OCI-LY7 (cell line): ENCODE data around the gene SEC11A. TPM values are rescaled to one million over a fixed set of nuclear protein-coding genes. Genes with fewer than 3 reads are reported as not detected.

Experiments used
- BruUV-seq: library from RNA; stranded (reverse); fragments of 400-500 nt; replicated peaks from 2 replicates; lab custom pipeline; 2021; lab: Mats Ljungman, UMichigan
- CTCF ChIA-PET: fragments of 300-600 bp; sonication (Branson Sonifier 250); formaldehyde crosslinking; loops from one replicate; lab custom pipeline; 2022; ENCODE audit warnings: antibody characterized with exemption; ENCODE audit not compliant: unreplicated experiment; lab: Charles Lee
- POLR2A ChIA-PET: fragments of 300-600 bp; sonication (Branson Sonifier 250); formaldehyde crosslinking; loops from one replicate; lab custom pipeline; 2022; ENCODE audit warnings: antibody characterized with exemption; lab: Charles Lee
- DNase-seq: peaks from one replicate; pipeline ENCODE4 v3.0.0-alpha.2; 2015; ENCODE audit warnings: low spot score
- H2AFZ ChIP-seq: fragments of 200-600 bp; sonication (generic), shearing (Covaris generic); 2 replicates; pipeline ENCODE4 v1.6.1; 2014; ENCODE audit warnings: mild to moderate bottlenecking, antibody characterized with exemption, low read length, moderate library complexity
- H3K27ac ChIP-seq: fragments of 200-600 bp; sonication (generic); 2 replicates; pipeline ENCODE4 v1.5.1; 2014; ENCODE audit warnings: mixed run types, low read depth, mild to moderate bottlenecking, moderate library complexity, low read length, inconsistent platforms; ENCODE audit not compliant: poor library complexity, severe bottlenecking
- H3K36me3 ChIP-seq: fragments of 200-600 bp; sonication (generic); 2 replicates; pipeline ENCODE4 v1.6.1; 2014; ENCODE audit warnings: mild to moderate bottlenecking, antibody characterized with exemption, low read length, moderate library complexity, mixed read lengths; ENCODE audit not compliant: insufficient read depth
- H3K4me1 ChIP-seq: fragments of 200-600 bp; sonication (generic); 2 replicates; pipeline ENCODE4 v1.5.1; 2014; ENCODE audit warnings: mild to moderate bottlenecking, low read length; ENCODE audit not compliant: insufficient read depth, poor library complexity, severe bottlenecking
- H3K4me2 ChIP-seq: fragments of 200-600 bp; sonication (generic); 2 replicates; pipeline ENCODE4 v1.6.1; 2014; ENCODE audit warnings: mild to moderate bottlenecking, low read length
- H3K4me3 ChIP-seq: fragments of 200-600 bp; sonication (generic); 2 replicates; pipeline ENCODE4 v1.5.1; 2014; ENCODE audit warnings: mild to moderate bottlenecking, low read depth, low read length; ENCODE audit not compliant: poor library complexity, severe bottlenecking
- H3K79me2 ChIP-seq: fragments of 200-600 bp; sonication (generic); 2 replicates; pipeline ENCODE4 v1.6.1; 2016; ENCODE audit warnings: low read depth, mild to moderate bottlenecking, low read length, moderate library complexity, mixed read lengths; ENCODE audit not compliant: insufficient read depth
- H3K9me2 ChIP-seq: fragments of 200-600 bp; sonication (generic); 2 replicates; pipeline ENCODE4 v1.6.1; 2016; ENCODE audit warnings: mild to moderate bottlenecking, low read length, mixed read lengths; ENCODE audit not compliant: insufficient read depth
- H3K9me3 ChIP-seq: fragments of 200-600 bp; sonication (generic); 2 replicates; pipeline ENCODE4 v1.6.1; 2014; ENCODE audit warnings: mild to moderate bottlenecking, mixed run types, low read length, mixed read lengths
- H4K20me1 ChIP-seq: fragments of 200-600 bp; sonication (generic); 2 replicates; pipeline ENCODE4 v1.6.1; 2014; ENCODE audit warnings: mild to moderate bottlenecking, antibody characterized with exemption, low read length, moderate library complexity, mixed read lengths; ENCODE audit not compliant: insufficient read depth
- EZH2phosphoT487 ChIP-seq: fragments of 200-600 bp; sonication (generic); IDR thresholded peaks from 2 replicates; pipeline ENCODE4 v1.6.1; 2018; ENCODE audit warnings: low read depth, borderline replicate concordance, mild to moderate bottlenecking, mixed run types, antibody characterized with exemption, low read length, moderate library complexity, mixed read lengths
- intact Hi-C: fragments of 100-400 bp; cut with micrococcal nuclease; formaldehyde crosslinking; loops from one replicate; pipeline ENCODE4 v1.10.0; 2022; ENCODE audit not compliant: unreplicated experiment
- total RNA-seq, 2 experiments: library from RNA; depleted of rRNA in 1 of 2; stranded (reverse); fragments of >200 nt in 1 of 2; shearing (Covaris generic) in 1 of 2; gene quantifications; 2 replicates each; pipeline ENCODE4 v1.2.3, GENCODE V29; 2014 to 2022
- TF ChIP-seq, protein P1 (sequence below): fragments of 200-600 bp; sonication (generic); conservative IDR thresholded peaks from 2 replicates; pipeline ENCODE4 v1.5.1; 2014; ENCODE audit warnings: mild to moderate bottlenecking, antibody characterized with exemption, low read length, moderate library complexity, mixed read lengths

Gene SEC11A
- total RNA-seq, 2 experiments from 2014 or later, result 41.4 to 93.6 TPM

DNA sequence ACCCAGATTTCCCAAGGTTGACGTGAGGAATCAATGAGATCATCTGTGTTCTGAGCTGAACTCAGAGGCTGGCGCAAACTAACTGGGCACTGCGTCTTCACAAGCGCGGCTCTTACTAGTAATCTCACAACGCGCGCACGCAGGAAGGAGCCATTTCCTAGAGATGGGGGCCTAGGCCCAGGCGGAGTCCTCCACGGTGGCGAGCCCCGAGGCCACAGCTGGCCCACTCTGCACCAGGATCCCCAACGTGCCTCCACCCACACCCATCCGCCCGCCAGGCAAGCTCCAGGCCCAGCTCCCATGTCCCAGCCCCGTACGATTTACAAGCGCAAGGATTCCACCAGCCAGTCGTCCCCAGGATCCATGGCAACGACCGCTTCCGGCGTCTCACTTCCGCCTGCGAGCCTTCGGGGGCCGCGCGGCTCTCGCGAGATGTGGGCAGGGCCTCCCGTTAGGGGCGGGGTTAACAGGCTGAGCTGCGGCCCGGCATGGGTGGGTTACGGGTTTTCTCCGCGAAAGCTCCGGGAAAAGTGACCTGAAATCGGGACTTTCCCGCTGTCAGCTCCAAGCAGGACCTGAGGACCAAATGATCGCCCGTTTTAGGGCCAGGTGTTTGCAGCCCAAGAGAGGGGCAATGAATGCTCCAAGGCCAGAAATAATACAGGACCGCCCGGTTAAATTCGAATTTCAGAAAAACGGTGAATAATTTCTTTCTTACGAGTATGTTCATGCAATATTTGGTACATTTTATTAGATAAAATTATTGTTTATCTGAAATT lies 61.8 kb downstream of the SEC11A start, which contains the start of gene WDR73:
Gene WDR73 (minus strand): TSS at position 374 of the 779 bp plus-strand sequence. CDS start 9 bp downstream, at position 365.
- Histone ChIP-seq H4K20me1 (no peaks in the 10 kb centered on the region), H2AFZ (peak within 1 kb of the TSS; percentile 79), H3K9me3 (no peaks in the 10 kb centered on the region), H3K4me3 (peak within 1 kb of the TSS; percentile 80), H3K27ac (peak within 1 kb of the TSS; percentile 55), H3K4me1 (peaks cover 34% of the 10 kb centered on the region), H3K36me3 (peaks cover 35% of the 10 kb centered on the region), H3K79me2 (peaks cover 16% of the 10 kb centered on the region; the same call in 1 of the 2 replicates), H3K4me2 (peak within 1 kb of the TSS; percentile 91), H3K9me2 (no peaks in the 10 kb centered on the region)
- intact Hi-C loops, result loop anchor here (1.0 to 2.0 kb wide), 6 partner anchors 55 to 326 kb away; partner anchors contain the start of genes SEC11A and ZNF592
- BruUV-seq, result TSS peak; percentile 76
- ChIA-PET POLR2A (interaction anchor here (0.6 to 2.5 kb wide), 8 partner anchors 11 to 98 kb away, joined by 3 to 14 read pairs (median 4); partner anchors contain the start of gene ZSCAN2), CTCF (interaction anchor here (0.6 to 1.9 kb wide), 4 partner anchors 22 to 224 kb away, joined by 3 to 5 read pairs (median 3); partner anchors contain the start of gene SEC11A)
- TF ChIP-seq, protein P1, sequence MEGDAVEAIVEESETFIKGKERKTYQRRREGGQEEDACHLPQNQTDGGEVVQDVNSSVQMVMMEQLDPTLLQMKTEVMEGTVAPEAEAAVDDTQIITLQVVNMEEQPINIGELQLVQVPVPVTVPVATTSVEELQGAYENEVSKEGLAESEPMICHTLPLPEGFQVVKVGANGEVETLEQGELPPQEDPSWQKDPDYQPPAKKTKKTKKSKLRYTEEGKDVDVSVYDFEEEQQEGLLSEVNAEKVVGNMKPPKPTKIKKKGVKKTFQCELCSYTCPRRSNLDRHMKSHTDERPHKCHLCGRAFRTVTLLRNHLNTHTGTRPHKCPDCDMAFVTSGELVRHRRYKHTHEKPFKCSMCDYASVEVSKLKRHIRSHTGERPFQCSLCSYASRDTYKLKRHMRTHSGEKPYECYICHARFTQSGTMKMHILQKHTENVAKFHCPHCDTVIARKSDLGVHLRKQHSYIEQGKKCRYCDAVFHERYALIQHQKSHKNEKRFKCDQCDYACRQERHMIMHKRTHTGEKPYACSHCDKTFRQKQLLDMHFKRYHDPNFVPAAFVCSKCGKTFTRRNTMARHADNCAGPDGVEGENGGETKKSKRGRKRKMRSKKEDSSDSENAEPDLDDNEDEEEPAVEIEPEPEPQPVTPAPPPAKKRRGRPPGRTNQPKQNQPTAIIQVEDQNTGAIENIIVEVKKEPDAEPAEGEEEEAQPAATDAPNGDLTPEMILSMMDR, result no peak
- TF ChIP-seq EZH2phosphoT487, result no peak
- peak; percentile 97 for DNase-seq

DNA sequence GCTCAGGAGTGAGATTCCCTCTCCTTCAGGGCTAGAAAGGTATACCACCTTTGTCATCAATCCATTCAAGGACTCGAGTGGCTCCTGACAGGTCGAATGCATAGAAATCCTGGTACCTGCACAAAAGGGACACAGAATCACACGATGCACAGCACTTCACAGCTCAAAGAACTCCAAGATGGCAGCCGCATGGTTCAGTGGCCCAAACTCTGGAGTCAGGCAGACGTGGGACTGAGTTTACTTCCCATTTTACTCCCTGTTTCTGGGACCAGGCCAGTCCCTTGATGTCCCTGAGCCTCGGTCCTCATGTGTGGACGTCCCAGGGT lies 62.4 kb downstream of the SEC11A start:
- BruUV-seq, result TSS peak; percentile 89
- TF ChIP-seq, protein P1, result no peak
- TF ChIP-seq EZH2phosphoT487, result no peak

More for the DNA sequence above, 62.4 kb downstream of the SEC11A start:
- Histone ChIP-seq H3K27ac (peak overlapping the region; percentile 55), H3K4me3 (peak overlapping the region; percentile 80), H3K79me2 (peaks cover 16% of the 10 kb centered on the region; the same call in 1 of the 2 replicates), H2AFZ (peak overlapping the region; percentile 79; the same call in 1 of the 2 replicates), H3K4me2 (peak overlapping the region; percentile 91), H4K20me1 (no peaks in the 10 kb centered on the region), H3K36me3 (peaks cover 40% of the 10 kb centered on the region), H3K9me3 (no peaks in the 10 kb centered on the region), H3K9me2 (no peaks in the 10 kb centered on the region), H3K4me1 (peaks cover 29% of the 10 kb centered on the region)
- ChIA-PET POLR2A (interaction anchor here (0.6 to 2.5 kb wide), 8 partner anchors 11 to 99 kb away, joined by 3 to 14 read pairs (median 4); partner anchors contain the start of gene ZSCAN2), CTCF (interaction anchor here (0.6 to 1.9 kb wide), 4 partner anchors 22 to 225 kb away, joined by 3 to 5 read pairs (median 3); partner anchors contain the start of gene SEC11A)
- no peak for DNase-seq
- intact Hi-C loops, result no loop called here
